HG03342 (cell line): ENCODE data around the gene TLCD1.
"Not testable (repeated sequence)": the region's sequence is repeated elsewhere in the genome, so short reads cannot be mapped to it uniquely, and the experiment has no call there.

Source experiments
- ATAC-seq: cut with Tn5 transposase; IDR thresholded peaks from one replicate; pipeline ENCODE4 v1.9.1; 2021; ENCODE audit warnings: mild to moderate bottlenecking, moderate library complexity; ENCODE audit not compliant: unreplicated experiment

Gene TLCD1

DNA sequence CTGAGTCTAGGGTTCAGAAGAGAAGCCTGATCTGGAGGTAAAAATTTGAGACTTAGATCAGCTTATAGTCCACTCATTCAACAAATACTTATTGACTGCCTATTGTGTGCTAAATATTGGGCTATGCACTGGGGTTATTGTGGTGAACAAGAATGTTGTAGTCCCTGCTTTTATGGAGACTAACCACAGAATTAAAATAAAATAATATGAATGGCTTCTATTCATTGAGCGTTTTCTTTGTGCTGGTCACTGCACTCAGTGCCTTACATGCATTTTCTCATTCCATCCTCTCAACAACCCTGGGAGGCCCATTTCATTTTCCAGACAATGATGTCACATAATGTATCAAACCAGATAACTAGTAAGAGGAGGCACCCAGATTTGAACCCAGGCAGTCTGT, 7.3 kb upstream of the TLCD1 start:
- ATAC-seq: no peak

DNA sequence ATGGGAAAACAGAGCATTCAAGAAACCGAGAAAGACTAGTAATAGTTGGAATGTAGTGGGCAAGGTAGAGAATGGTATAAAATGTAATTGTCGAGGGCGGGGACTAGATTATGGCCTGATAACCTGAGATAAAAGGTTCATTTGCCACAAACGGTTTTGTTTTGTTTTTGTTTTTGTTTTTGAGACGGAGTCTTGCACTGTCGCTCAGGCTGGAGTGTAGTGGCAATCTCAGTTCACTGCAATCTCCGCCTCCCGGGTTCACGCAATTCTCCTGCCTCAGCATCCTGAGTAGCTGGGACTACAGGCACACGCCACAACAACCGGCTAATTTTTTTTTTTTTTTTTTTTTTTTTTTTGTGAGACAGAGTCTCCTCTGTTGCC, 3.9 kb upstream of the TLCD1 start:
- no peak for ATAC-seq

DNA sequence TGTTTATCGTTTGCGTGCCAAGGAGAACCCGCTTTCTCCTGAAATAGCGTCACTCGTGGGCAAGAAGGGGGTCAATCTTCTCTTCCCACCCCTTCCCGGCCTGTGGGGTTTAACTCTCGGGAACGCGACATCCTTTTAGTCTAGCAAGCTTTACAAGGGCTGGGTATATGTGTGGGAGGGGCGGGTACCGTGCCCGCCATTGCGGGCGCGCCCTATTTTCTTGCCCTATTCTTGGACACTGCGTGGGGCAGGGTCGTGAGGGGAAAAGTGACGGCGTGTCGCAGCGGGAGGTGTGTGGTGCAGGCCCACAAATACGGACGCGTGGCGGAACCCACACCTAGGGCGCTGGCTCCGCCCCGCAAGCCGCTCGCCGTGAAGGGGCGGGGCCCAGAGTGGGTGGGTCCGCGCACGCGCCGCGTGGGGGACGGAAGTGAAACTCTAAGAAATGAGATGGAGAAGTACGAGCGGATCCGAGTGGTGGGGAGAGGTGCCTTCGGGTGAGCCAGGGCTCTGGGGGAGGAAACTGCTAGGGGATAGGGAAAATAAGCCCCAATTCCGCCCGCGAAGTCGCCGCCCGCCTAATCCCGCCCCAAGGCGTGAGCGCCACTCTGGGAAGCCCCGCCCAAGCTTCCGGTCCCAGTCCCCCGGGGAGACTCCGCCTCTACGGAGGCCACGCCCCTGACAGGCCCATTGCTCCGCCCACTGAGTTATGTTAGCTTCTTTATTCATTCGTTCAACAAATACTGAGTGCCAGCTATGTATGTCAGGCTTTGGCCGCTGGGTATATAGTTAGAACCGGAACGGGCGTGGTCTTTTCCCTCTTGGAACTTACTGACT, 2.5 kb upstream of the TLCD1 start, which contains the start of gene NEK8:
TSS of gene NEK8 (plus strand) at position 425 of the 837 bp plus-strand sequence. CDS start at position 451, 26 bp downstream.
- ATAC-seq: peak; percentile 34

DNA sequence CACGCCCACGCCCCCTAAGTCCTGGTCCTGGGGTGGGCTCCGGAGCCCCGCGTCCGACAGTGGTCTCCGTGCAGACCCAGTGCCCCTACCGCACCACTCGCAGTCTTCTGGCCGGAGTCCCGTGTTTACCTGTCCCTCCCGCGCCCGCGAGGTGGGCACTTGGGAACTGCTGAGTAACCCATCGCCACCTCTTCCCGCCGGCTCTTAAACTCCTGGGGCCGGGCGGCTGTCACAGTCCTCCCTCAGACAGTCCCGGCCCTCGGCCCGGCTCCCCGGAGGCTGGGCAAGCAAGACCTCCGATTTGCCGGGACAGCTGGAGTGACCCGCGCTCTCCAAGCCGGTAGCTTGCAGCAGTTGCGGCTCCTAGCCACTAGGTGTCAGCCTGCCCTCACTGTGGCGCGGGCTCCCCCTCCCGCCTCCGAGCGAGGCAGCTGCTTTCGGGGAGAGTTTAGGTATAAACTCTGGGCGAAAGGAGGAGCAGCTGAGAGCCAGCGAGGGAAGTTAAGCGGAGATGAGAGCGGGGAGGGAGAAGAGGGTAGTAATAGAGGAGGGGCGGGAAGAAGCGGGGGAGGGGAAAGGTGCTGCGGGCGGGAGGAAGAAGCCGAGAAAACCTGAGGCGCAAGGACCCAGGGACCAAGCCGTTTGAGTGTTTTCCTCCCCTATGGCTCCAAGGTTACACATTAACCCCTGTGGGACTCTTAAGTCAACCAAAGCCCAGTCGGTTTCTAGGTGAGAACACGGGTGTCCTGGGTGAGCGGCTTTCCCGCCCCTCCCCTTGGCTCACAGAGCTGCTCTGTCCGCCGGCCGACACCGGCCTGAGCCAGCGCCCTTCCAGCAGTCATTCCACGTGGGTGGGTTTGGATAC, 826 bp upstream of the TLCD1 start:
- ATAC-seq: peak; percentile 37

DNA sequence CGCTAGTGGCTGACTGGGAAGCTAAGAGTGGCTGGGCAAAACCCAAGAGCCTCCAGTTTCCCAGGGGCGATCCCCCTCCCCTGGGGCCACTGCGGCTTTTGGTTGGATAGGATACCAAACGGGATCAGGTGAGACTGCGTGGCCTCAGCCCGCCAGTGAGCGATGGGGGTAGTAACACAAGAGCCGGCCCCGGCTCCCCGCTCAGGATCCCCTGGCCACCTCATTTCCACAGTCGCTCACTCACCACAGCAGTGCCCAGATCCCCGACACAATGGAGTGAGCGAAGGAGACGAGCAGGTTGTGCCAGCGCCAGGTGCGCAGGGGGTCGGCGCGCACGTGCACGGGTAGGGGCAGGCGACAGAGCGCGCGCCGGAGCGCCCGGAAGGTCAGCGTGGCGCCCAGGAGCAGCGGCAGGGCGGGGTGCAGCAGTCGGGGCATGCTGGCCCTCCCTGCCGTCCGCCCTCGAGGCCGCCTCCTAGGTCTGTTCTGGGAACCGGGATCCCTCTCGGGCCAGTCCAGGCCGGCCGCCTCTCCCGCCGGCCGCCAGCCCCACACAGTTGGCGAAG, 290 bp downstream of the TLCD1 start:
- no peak for ATAC-seq

DNA sequence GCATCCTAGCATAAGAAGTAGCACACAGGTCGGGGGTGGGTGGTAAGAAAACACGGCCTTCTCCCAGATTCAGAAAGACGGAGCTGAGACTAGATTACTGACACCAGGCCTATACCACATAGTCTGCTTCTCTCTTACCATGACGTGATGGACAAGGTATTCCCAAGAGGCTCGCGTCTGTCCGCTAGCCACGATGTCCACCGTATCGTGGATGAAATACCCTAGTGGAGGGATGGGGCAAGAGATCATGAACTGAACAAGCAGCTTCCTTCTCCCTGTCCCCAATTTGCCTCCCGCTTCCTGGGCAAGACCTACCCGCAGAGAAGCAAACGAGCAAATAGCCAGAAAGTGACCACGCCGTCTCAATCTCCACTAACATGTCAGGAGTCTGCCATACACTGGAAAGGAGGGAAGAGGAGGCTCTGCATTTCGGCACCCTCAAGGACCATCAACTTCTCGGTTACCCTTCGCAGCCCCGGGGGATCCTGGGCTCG, 820 bp downstream of the TLCD1 start:
- no peak for ATAC-seq

DNA sequence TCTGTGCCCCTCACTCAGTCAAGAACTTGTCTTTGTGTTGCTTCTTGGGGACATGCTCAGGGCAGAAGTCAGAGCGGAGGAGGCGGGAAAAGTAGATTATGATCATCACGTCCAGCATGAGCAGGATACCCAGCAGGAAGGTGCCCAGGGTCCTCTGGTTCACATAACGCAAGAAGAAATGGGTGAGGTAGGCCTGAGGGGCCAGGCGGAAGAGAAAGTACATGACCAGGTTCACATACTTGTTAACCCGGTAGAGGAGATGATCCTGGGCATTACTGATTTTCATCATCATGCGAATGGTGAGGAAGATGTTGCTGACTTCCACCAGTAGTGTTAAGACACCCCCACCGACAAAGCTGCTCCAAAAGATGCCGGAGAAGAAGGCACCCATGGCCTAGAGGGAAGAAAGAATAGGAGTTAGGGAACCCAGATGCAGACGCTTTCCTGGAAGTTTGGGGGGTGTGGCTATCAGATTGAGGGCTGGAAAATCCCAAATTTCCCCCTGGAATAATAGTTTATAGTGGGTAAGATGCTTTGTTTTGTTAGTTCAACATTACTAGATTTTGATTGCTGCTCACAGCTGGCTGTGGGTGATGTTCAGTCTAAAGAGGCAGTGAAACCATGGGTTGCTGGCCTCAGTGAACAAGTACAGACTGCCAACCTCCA, 1.4 kb downstream of the TLCD1 start:
- no peak for ATAC-seq

DNA sequence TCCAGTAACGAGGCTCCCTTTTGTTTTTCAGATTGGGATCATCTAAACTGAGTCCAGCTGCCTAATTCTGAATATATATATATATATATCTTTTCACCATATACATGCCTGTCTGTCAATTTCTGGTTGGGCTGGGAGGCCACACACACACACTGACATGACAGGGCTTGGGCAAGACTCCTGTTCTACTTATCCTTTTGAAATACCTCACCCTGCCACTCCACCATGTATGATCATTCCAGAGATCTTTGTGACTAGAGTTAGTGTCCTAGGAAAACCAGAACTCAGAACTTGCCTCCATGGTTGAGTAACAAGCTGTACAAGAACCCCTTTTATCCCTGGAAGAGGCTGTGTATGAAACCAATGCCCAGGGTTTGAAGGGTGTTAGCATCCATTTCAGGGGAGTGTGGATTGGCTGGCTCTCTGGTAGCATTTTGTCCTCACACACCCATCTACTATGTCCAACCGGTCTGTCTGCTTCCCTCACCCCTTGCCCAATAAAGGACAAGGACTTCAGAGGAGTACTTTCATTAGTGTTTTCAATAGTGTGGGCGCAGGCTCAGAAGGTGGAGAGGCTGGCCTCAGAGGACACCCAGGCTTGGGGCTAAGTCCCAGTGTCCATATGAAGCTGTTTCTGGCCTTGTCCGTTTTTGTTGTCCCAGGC, 2.1 kb downstream of the TLCD1 start:
- not testable (repeated sequence) for ATAC-seq

DNA sequence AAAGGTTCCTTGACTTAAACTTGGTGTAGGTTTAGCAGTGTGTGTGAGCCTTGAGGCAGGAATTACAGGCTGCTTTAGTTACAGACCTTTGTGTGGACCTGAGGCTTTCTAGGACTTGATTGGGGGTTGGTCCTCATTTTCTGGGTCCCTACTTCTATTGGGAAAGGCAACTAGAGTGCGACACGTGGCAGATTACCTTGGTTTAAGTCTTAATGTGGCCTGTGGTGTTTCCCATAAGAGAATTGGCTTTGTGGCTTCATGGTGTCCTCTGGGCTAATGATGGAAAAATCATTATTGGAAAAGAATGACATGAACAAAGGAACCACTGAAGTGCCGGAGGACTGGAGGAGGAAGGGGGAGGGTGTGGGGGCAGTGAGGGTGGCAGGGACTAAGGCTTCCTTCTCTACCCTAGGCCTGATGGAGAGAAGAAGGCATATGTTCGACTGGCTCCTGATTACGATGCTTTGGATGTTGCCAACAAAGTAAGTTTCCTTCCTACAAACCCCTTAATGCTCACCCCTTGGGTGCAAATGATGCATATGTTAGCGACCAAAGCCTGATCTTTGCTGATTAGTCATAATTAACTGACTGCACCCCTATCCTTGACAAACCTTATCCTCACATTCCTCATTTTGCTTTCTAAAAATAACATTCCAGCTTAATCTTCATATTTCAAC, 2.7 kb downstream of the TLCD1 start:
- ATAC-seq: no peak

DNA sequence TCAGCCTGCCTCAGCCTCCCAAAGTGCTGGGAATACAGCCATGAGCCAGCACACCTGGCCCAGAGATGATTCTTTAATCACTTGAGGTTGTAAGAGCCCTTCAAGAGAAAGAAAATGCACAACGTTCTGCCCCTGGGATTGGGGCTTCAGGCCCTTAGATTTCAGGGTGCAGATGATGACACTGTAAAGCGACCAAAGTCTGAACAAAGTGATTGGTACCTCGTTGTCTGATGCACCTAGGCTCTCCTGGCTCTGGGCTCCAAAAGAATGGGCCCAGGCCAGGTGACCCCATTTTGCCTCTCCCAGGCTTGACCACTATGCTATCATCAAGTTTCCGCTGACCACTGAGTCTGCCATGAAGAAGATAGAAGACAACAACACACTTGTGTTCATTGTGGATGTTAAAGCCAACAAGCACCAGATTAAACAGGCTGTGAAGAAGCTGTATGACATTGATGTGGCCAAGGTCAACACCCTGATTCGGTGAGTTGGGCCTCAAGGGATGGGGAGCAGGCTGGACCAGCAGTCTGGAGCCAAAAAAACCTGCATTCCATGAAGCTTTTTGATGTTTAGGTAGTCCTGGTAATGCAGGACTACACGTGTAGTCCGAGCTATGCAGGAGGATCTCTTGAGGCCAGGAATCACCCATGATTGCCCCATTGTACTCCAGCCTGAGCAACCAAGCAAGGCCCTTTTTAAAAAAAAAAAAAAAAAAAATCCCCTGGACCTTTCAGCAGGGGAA, 3.4 kb downstream of the TLCD1 start:
- no peak for ATAC-seq

DNA sequence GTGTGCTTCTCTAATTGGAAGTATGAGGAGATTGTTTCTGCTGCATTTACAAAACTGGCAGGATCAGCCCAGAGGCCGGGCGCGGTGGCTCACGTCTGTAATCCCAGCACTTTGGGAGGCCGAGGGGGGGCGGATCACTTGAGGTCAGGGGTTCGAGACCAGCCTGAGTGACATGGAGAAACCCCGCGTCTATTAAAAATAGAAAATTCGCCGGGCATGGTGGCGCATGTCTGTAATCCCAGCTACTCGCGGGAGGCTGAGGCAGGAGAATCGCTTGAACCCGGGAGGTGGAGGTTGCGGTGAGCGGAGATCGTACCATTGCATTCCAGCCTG, 5.1 kb downstream of the TLCD1 start:
- not testable (repeated sequence) for ATAC-seq

DNA sequence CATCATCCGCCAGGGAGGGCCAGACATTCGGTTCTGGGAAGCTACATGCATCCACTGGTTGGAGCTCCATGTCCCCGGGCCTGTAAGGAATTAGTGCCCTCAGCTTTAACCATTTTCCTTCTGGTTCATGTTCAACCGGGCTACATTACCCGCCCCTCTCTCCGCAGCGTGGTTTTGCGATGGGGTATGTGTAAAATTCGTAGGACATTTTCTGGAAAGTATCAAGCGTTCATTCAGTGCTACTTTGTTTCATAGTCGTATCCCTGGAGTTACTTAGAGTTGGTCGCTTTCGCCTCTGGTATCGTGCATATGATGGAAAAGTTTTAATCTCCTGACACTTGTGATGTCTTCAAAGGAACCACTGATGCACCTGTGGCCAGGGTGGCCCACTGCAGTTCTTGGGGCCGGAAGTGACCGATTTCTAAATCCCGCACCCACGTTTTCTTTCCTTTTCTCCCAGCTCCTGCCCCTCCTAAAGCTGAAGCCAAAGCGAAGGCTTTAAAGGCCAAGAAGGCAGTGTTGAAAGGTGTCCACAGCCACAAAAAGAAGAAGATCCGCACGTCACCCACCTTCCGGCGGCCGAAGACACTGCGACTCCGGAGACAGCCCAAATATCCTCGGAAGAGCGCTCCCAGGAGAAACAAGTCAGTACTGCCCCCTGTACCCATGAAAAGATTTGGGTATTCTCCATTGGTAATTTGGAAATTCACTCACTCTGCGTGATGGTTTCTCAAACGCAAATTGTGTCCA, 5.6 kb downstream of the TLCD1 start:
- ATAC-seq: no peak

DNA sequence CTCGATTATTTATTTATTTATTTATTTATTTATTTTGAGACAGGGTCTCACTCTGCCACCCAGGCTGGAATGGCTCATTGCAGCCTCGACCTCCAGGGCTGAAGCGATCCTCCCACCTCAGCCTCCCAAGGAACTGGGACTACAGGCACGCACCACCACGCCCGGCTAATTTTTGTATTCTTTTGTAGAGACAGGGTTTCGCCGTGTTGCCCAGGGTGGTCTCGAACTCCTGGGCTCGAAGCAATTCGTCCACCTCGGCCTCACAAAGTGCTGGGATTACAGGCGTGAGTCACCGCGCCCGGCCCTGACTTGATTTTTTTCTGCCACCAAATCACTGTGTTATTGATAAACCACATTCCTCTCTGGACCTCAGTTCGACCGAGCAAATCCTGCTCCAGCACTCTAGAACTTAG, 7.0 kb downstream of the TLCD1 start:
- ATAC-seq: peak; percentile 4

DNA sequence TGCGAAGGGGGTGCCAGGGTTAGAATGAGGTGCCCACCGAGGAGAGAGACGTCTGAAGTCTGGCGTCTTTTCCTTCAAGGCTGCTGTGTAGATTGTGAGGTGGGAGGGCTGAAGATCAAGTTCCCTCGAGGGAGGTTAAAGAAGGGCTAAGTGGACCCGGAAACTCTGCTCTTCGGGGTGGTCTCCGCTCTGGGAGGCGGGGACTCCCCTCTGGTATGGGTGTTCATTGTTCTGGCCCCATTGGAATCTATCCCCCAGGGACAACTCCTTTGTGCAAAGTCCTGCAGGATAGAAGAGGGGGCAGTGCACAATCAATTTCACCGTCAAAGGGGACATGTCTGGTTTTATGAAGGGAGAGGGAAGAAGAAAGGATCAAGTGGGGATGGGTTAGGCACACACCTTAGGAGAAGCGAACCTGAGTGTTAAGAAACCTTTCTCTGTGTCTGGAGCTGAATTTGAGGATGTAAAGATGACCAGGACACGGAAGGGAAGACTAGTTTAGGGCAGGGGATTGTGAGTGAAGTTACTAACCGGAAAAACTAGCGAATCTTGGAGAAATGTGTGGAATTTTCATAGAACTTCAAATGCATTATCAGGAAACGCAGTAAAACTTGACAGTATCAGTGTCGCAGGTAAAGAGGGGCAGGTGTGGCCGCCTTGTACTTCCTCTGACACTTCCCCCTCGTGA, 7.6 kb downstream of the TLCD1 start:
- ATAC-seq: no peak

DNA sequence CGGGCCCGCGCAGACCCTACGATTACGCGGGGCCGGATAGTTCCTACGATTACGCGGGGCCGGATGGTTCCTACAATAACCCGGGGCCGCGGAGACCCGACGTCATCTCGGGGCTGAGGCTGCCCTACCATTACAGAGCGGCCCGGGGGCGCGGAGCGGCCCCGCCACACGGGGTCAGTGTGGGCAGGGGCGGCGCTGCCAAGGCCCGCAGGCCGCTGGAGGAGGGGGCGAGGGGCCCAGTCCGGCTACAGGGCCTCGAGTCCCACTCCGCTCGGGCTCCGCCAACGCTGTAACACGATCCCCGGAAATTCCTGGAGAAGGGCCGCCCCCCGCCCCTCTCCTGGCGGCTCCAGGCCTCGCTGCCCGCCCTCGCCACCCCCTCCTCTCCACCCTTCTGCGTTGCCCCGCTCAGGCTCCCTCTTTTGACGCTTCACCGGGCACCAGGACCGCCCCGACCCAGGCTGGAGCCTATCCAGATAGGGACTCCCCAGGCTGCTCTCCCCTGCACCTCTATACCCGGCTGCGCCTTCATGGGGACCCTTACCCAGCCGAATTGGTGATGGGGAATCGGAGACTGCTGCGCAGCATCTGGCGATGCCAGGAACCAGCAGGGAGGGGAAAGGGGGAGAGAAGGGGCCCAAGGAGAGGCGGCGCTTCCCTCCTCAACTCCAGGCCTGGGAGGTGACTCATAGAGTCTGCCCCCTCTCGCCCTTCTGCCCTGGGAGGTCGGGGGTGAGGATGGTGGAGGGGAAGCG, 8.3 kb downstream of the TLCD1 start, which contains the start of gene RAB34:
TSS of gene RAB34 (minus strand) at position 291 of the 755 bp plus-strand sequence. CDS start 602 bp downstream, outside the sequence.
- ATAC-seq: no peak

DNA sequence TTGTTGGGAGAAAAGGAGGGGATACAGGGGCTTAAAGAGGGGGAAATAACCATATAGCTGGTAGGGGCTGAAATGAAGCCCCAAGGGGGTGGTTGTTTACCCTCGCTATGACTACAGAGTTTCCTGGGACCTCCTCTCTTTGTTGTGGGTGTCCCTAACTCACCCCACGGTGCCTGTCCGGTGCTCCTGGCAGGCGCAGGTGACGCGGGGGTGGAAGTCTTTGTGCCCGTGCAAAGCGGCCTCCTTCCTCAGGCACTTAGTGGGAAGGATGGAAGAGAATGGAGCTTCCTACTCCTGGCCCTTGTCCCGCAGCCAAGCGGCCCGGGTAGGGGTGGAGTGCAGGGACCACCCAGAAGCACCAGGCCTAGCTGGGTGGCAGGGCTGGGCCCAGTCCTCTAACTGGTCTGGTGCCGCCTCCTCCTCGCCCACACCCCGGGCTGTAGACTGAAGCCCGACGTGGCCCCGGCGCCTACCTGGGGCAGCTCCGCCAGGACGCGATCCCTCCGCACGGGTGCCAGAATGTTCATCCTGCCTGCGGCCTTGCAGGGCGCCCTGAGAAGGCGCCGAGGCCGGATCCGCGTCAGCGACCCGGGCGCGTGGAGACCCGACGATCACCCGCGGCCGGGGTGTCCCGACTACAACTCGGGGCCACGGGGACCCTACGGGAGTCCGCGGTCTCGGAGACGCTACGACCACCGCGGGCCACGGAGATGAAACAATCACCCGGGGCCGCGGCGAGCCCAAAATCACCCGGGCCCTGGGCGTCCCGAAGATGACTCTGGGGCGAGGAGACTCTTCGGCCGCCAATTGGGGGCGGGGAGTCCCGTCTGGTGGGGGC, 9.1 kb downstream of the TLCD1 start:
- no peak for ATAC-seq
